DOHH2 (cell line): Measurements from ENCODE around the gene C13orf46.

Experiments used
- EZH2phosphoT487 ChIP-seq: fragments of 200-600 bp; sonication (generic); IDR thresholded peaks from 2 replicates; pipeline ENCODE4 v1.6.1; 2017; ENCODE audit warnings: borderline replicate concordance, mild to moderate bottlenecking, antibody characterized with exemption, low read length, moderate library complexity, mixed read lengths
- TF ChIP-seq, protein P1 (sequence below): fragments of 200-600 bp; sonication (generic); IDR thresholded peaks from one replicate; pipeline ENCODE4 v1.5.1; 2014; ENCODE audit warnings: antibody characterized with exemption, mild to moderate bottlenecking, low read depth, low read length; ENCODE audit not compliant: poor library complexity, severe bottlenecking

- TF ChIP-seq, protein P1, sequence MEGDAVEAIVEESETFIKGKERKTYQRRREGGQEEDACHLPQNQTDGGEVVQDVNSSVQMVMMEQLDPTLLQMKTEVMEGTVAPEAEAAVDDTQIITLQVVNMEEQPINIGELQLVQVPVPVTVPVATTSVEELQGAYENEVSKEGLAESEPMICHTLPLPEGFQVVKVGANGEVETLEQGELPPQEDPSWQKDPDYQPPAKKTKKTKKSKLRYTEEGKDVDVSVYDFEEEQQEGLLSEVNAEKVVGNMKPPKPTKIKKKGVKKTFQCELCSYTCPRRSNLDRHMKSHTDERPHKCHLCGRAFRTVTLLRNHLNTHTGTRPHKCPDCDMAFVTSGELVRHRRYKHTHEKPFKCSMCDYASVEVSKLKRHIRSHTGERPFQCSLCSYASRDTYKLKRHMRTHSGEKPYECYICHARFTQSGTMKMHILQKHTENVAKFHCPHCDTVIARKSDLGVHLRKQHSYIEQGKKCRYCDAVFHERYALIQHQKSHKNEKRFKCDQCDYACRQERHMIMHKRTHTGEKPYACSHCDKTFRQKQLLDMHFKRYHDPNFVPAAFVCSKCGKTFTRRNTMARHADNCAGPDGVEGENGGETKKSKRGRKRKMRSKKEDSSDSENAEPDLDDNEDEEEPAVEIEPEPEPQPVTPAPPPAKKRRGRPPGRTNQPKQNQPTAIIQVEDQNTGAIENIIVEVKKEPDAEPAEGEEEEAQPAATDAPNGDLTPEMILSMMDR = no peak
- no peak for TF ChIP-seq EZH2phosphoT487
These were observed 7.3 kb upstream of the C13orf46 start for GRCh38 chr13:113981194-113981605.
